NCI-H2029 (cell line): Measurements from ENCODE around the gene ZNRD2.

Source experiments
- DNase-seq: peaks from one replicate; lab custom pipeline; 2025; lab: John Stamatoyannopoulos, UW

Gene ZNRD2

GRCh38 chr11:65610404-65610803 lies 40.1 kb downstream of the ZNRD2 start:
- DNase-seq = no peak

DNA sequence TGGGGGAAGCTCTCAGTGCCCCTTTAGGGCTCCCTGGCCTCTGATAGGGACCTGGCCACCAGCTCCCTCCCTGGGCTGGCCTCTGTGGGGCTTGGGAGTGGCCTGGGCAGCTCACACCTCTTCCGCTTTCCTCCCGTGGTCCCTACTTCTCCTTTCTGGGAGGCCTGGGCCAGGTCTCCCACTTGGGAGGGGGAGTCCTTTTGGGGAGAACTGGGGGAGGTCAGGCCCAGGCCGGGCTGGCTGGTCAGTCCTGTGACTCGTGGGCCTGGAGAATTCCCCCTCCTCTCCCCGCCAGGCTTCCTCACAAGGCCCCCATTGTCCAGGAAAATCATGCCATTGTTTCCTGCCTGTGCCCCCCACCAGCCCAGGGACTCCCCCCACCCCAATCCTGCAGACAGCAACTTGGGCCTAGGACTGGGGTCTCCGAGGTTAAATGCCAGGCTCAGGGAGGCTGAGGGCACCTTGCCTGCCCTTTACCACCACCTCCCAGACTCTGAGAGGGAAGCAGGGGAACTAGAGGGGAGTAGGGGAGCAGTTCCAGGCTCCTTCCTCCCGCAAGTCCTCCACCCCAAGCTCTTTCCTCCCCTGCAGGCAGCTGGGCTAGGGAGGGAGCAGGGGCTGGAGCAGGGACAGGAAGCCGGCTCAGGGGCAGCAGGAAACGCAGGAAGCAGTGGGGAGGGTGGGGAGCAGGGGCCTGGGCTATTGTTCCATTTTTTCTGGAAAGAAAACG lies 40.9 kb downstream of the ZNRD2 start:
- DNase-seq = no peak

DNA sequence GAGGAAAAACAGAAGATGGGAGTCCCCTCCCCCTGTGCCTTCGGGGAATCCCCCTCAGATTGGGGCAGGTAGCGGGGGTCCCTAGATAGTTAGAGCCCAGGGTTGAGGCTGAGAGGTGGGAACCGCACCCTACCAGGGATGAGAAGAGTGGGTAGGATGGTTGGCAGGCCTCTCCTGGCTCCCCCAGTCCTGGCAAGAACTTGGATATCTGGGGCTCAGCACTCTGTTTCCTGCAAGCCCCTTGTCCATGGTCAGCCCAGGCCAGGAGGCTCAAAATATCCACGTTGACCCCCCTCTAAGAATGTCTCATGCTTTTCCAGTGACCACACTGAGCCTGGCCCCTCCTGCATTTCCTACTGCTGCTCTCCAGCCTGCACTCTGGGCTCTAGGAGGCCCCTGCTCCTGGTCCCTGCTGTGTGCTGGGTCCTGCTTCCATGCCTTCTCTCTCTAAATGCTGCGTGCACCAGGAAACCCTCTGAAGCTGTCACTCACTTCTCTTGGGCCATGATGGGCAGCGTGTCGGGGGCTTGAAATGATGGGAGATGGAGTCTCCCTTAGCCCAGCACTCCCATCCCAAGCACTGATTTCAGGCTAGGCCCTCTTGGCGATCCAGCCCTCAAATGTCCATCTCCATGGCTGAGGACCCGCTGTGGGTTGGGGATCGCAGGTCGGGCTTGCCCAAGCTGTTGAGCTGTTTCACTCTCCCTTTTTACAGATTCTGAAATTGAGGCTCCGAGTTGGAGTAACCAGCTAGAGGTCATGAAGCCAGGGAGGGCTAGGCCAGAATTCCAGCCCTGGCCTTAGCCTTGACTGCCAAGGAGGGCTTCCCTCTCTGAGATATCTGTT lies 41.7 kb downstream of the ZNRD2 start:
- DNase-seq = no peak

DNA sequence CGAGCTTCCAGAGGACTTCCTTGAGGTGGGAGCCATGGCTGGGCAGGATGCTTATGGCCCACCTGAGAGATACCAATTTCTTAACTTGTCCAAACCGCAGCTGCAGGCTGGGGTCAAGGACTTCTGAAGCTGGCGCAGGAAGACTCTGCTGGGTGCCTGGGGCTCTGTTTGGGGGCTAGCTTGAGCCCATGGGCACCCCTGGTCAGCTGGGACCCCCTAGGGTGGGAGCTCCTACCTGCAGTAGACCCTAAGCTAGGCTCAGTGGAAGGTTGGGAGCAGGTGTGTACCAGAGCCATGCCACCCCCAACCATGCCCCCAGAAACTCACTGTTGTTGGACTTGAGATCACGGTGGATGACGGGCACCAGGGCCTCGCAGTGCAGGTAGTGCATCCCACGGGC lies 42.4 kb downstream of the ZNRD2 start:
- DNase-seq = no peak

GRCh38 chr11:65613091-65613928 lies 43.0 kb downstream of the ZNRD2 start:
- no peak for DNase-seq

GRCh38 chr11:65615229-65615949 lies 45.1 kb downstream of the ZNRD2 start, which contains the start of gene PCNX3:
TSS of gene PCNX3 (plus strand) at chr11:65615776. CDS start at chr11:65616312, 536 bp downstream.
- peak; percentile 100 for DNase-seq

- DNase-seq = no peak
Measured at GRCh38 chr11:65615950-65616574, 45.8 kb downstream of the ZNRD2 start.

GRCh38 chr11:65616575-65617001 lies 46.3 kb downstream of the ZNRD2 start:
- DNase-seq = no peak

- no peak for DNase-seq
Measured at GRCh38 chr11:65617136-65617850, 47.0 kb downstream of the ZNRD2 start.

- DNase-seq = no peak
Measured at GRCh38 chr11:65617990-65618751, 47.9 kb downstream of the ZNRD2 start.

GRCh38 chr11:65618763-65619162 lies 48.5 kb downstream of the ZNRD2 start:
- no peak for DNase-seq

- no peak for DNase-seq
Measured at GRCh38 chr11:65619281-65619928, 49.1 kb downstream of the ZNRD2 start.

GRCh38 chr11:65620666-65621065 lies 50.4 kb downstream of the ZNRD2 start:
- no peak for DNase-seq

DNA sequence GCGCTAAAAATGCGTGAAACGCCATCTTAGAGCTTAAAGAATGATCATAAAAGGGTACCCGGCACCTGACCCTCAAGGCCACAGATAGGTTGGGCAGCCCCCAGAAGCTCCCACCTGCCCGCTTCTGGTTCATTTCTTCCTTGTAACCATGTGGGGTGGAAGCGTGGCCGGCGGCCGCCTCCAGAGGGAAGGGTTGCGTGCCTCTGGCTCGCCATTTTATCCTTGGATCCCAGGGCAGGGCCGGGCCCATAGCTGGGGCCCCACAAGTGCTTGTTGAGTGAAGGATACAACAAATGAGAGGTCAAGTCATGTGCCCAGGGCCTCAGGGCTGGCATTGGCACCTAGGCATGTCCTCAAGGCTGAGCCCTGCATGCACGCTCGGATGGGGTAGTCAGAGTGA lies 51.2 kb downstream of the ZNRD2 start:
- DNase-seq = no peak
